GM18511 (cell line): ENCODE data around the gene PAQR5.
"Not testable (repeated sequence)": the region's sequence is repeated elsewhere in the genome, so short reads cannot be mapped to it uniquely, and the experiment has no call there.

Experiments
- ATAC-seq: cut with Tn5 transposase; IDR thresholded peaks from one replicate; pipeline ENCODE4 v1.9.1; 2021; ENCODE audit warnings: mild to moderate bottlenecking, moderate library complexity; ENCODE audit not compliant: unreplicated experiment

PAQR5 gene, protein sequence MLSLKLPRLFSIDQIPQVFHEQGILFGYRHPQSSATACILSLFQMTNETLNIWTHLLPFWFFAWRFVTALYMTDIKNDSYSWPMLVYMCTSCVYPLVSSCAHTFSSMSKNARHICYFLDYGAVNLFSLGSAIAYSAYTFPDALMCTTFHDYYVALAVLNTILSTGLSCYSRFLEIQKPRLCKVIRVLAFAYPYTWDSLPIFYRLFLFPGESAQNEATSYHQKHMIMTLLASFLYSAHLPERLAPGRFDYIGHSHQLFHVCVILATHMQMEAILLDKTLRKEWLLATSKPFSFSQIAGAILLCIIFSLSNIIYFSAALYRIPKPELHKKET

DNA sequence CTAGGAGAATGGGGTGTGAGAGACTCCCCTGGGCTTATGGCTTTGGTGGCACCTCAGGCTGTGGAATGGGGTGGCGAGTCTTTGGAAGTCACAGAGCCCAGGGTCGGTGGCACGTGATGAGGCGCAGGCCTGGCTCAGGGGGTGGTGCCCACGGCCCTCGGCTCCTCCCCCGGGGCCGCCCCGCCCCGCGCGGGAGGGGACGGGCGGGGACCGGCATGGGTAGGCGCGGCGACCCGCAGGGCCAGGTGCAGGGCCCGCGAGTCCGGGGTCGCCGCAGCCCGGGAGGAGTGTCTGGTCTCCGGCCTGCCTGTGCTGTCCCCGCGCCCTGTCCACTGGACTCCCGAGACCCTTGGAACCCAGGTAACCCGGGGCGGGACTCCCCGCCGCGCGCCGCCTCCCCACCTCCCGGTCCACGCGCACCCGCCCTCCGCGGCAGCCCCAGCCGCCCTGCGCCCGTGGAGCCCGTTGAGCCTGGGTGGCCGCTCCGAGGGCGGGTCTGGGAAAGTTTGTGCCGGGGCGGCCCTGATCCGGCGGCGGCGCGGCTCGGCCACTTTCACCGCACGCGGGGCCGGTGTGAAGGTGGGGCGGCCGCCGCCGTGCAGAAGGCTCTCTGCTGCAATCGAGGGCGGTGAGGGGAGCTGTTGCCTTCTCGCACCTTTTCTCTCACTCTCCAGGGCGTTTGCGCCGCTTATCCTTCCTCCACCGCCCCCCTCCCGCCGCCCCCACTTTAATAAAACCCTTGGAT lies at the start of gene PAQR5:
Gene PAQR5, plus strand, starts transcription at position 216 of the 745 bp plus-strand sequence. CDS start 61,169 bp downstream, outside the sequence.
- no peak for ATAC-seq

DNA sequence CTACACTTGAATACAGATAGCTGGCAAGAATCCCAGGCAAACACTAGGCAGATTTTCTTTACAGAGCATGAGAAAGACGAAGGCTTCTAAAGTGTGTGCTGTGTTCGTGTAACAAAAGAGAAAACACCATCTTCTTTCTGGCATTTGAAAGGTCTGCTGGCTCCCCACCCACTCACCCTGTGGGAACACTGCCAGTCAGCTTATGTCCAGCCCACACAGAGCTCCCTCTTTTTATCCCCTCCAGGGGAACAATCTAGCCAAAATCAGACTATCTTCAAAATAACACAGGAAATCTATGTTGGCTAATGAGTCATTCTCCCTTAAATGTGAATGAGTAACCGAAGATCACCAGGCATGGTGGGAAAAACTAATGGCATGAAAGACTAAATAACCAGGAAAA lies 45.6 kb upstream of the PAQR5 start:
- ATAC-seq: no peak

DNA sequence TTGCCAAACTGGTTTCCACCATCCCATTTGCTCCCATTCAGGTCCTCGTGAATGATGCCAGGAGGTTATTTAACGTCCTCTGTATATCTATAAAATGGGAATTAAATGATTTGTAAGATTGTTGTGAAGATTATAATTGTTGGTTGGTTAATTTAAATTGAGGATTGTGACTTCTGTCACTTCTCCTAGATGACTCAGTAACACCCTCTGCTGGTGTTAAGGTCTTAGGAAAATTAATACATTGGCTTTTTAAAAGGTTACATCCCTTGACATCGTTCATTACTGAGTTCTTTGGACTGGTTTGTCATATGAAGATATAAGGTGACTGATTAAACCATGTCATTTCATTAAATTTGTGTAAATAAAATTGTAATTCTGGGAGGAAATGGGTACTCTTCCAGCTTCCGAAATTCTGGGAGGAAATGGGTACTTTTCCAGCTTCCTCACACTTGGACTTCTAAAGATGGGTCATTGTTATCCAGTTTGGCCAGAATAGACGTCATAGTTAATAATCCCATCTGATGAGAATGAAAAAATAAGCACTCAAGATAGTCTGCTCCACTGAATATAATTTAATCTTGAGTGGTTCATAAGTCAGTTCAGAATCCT lies 33.3 kb upstream of the PAQR5 start:
- ATAC-seq: no peak

DNA sequence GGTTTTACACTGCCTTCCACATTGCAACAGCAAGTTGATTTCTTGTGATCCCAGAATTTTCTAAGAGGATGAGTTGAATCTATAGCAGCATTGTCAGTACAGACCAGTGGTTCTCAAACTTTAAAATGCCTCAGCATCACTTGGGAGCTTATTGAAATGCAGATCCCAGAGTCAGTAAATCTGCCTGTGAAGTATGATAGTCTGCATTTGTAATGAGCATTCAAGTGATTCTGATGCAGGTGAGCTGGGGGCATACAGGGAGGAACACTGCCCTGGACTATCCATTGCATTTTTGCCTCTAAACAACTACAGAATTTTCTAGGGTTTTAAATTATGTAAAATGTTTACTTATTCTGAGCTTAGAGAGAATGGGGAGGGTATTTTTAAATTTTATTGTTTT lies 27.5 kb upstream of the PAQR5 start:
- ATAC-seq: no peak

DNA sequence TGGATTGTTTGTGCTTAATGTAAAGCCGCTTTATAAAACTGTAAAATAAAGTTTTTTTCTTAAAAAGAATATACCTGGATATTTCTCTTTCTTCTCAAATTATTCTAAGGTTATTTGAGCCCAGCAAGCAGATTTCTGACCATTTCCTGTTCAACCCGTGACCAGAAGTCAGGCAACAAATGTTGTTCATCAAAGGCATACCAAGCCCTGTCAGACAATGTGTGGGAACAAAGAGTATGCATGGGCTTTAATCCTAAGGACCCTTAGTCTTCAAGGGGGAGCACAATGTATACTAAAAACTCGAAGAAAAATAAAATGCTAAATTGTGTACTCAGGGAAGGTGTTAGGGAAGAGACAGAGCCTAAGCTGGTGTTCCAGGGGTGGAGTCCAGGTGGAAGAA lies 26.6 kb upstream of the PAQR5 start:
- no peak for ATAC-seq

DNA sequence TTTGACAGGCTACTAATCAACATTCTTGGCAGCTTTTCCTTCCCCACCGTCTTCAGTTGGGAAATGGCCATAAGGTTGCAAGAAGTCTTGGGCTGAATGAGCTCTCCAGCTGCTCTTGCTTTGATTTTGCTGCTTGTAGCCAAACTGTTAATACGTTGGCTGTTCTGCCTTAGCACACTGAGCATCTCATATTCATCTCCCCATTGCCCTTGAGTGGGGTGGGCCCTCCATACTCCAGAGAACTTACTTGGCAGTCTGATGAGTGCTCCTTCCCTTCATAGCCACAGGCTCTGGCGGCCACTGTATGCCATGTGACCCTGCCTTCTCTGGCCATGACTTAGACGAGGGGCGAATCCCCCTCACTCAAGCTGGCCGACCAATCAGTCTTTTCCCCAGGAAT lies 25.8 kb upstream of the PAQR5 start:
- ATAC-seq: no peak

DNA sequence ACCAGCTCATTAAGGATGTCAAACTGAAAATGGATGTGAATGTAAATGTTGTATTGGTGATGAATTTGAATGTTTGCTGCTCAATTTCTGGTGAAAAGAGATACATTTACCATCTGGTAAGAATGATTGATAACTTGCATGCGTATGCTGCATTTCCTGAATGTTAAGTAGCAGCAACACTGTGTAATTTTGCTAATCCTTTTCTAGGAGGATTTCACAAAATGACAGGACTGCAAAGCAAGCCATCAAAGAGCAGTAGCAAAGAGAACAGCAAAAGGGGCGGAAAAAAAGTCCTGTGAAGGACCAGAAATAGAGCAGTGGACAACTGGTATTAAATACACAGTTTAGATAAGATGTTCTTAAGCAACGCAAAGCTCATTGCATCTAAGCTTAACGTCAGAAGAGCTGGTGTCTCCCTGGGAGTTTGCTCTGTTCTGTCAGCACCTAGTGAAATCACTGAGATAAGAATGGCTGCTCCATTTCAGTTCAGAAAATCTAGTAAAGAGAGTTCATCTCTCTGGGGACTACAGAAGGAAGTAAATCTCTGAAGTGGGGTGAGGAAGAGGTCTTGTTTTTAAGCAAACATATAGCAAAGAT lies 23.5 kb upstream of the PAQR5 start:
- no peak for ATAC-seq

DNA sequence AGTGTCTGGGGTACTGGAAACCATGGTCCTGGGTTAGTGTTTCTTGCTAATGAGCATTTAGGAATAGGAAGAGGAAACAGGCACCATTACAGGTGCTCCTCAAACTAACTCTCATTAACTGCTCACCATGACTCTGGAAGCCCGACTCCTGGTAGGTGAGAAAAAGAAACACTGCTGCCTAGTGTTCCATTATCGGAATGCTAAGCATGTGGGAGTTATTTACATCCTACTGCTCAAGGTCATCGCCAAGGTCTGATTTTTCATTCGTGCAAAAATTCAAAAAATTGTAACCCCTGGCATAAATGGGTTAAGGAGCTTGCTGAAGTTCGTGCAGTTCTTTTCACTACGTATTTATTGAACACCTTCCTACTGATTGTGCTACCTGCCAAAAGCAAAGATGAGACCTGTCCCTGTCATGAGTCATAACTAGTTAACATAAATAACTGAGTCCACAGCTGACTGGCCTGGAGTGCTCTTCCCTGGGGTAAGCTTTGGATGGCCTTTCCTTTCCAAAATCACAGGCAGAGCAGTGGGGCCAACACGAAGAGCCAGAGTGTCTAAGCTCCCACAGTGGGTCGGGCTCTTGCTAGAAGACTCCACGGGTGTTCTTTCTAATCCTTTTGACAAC lies 22.7 kb upstream of the PAQR5 start:
- no peak for ATAC-seq

DNA sequence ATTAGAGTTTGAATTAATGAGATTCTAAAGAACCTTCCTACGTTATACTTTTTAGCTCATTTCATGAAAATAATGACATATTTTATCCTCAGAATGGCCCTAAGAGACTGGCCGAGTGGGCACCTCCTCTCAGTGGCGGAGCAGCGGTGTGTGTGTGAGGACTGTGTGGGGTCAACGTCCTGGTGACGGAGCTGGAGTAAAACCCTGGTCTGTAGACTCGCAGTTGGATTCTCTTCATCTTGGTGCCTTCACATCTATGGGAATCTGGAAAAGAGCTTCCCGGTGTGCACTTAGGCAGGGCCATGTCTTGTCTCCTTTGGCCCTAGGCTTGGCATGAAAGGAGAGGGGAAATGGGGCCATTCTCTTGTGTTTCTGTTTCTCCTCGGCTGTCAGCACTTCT lies 21.4 kb upstream of the PAQR5 start:
- ATAC-seq: no peak

DNA sequence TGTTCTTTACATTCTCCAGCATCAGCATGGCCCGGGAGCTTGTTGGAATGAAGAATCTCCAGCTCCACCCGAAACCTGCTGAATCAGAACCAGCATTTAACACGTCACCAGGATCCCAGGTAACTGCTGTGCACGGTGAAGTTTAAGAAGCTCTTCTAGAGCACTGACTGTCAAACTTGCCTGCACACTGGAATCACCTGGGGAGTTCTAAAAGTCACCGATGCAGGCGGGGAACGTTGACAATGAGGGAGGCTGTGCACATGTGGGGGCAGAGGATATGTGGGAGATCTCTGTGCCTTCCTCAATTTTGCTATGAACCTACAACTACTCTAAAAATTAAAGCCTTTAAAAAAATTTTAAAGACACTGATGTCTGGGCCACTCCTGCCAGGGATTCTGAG lies 19.1 kb upstream of the PAQR5 start:
- no peak for ATAC-seq

DNA sequence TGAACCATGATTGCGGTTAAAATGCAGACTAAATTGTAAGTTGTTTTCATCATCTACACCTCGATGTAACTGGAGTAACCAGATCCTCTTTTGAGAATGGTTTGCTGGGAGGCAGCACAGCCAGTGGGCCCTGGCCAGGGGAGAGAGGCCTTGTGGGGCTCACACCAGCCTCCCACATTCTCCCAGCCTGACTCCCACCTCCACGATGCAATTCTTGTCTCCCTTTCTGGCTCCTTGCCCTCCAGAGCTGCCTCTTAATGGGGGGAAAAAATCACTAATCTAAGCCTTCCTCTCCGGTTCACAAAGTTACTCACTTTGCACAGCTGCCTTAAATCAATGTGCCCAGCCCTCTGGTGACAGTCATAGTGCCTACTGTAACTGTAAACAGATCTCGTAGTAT lies 17.9 kb upstream of the PAQR5 start:
- no peak for ATAC-seq

DNA sequence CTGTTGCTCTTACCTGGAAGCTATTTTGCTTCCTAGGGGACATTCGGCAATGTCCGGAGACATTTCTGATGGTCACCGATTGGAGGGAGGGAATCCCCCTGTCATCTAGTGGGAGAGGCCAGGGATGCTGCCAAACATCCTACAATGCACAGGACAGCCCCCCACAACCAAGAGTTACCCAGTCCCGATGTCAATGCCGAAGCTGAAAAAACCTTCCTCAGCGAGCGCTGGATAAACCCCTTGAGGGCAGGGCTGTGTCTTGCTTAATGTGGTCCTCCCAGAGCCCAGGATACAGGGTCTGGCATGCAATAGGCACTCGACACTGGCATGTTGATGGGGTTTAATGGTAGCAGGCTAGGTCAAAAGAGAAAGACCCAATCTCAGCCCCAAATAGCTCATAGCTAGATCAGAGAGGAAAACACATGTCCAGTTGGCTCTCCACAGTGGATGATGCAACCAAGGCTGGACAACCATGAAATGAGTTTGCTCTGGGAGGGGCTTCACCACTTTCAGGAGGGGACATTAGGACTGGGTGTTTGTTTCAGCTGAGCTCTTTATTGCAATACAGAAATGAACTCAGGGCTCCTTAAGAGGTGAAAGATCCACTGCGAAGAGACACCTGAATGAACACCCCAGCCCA lies 16.5 kb upstream of the PAQR5 start:
- ATAC-seq: no peak

DNA sequence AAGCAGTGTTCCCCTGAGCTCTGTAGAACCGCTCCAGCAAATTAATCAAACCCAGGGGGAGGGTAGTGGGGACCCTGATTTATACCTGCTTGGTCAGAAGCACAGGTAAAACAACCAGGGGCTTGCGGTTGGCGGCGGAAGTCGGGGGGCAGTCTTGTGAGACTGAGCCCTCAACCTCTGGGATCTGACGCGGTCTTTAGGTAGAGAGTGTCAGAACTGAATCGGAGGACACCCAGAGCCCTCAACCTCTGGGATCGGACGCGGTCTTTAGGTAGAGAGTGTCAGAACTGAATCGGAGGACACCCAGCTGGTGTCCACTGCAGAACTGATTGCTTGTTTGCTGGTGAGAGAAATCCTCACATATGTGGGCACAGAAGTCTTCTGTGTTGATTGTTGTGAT lies 12.9 kb upstream of the PAQR5 start:
- ATAC-seq: no peak

DNA sequence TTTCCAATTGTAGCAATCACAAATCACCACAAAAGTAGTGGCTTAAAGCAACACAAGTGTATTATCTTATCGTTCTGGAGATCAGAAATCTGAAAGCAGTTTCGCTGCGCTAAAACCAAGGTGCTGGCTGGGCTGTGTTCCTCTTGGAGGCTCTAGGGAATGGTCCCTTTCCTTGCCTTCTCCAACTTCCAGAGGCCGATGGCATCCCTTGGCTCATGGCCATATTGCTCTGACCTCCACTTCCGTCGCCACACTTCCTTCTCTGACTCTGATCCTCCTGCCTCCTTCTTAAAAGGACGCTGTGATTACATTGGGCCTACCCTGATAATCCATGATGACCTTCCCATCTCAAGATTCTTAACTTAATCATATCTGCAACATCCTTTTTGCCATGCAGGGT lies 10.7 kb upstream of the PAQR5 start:
- ATAC-seq: no peak

DNA sequence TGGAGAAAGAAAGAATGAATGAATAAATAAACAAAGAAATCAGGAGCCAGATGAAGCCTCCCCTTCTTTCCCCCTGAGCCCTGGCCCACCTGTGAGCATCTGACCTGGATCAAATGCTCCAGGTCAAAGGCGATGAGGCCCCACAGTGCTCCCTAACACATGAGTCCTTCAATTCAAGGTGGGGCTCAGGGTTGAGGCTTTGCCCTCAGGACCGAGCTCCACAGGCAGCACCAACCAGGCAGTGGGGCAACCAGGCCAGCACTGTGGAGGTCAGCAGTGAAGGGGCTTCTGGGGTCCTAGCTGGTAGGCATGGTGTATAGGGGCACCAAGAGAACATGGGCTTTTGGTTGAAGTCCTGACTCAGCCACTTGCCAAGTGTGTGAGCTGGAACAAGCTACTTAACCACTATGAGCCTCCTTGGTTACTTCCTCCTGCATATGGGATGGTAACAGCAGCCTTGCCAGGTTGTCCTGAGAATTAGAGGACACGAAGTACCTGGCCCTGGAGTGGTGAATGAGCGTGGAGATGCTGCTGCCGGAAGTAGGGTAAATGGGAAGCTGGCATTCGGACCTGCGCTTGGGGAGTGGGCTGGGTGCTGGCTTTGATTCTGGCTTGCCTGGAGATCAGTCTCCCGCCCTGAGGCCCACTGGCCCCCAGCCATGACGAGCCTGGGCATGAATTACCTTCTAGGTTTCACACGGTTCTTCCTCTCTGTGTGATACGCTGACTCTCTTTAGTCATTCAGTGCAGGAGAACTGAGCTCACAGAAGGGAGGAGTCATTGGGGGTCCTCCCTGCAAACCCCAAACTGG lies 10.0 kb upstream of the PAQR5 start:
- ATAC-seq: no peak

DNA sequence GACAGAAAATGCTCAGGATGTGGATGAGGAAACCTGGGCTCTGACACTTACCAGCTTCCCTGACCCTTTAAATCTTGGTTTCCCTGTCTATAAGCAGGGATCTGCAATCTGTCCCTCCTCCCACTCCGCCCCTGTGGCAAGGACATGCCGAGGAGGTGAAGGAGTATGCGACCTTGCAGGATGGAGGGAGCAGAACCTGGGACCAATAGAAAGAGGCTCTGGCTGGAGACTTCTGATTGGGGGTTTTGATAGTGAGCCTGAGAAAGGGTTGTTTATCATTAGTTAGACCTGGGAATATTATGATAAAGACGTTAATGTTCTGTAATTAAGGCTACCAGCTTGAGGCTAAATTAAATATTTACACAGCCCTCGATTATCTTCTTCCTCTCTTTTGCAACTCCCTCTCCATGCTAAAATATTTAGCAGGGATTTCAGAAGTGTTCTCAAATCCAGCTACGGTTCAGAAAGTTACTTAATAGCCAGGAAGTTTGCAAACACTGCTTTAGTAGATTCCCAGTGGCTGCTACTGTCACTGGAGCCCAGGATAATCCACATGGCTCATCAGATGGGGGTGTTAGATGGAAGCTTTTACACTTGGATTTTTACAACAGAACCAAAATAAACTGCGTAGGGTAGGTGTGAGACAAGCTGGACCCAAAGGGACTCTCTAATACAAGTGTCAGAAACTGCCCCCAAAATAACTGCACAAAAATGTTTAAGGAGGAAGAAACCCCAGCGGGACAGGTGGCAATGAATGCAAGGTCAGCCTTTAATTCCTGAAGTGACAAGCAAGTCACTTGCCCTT lies 9.2 kb upstream of the PAQR5 start:
- ATAC-seq: no peak

DNA sequence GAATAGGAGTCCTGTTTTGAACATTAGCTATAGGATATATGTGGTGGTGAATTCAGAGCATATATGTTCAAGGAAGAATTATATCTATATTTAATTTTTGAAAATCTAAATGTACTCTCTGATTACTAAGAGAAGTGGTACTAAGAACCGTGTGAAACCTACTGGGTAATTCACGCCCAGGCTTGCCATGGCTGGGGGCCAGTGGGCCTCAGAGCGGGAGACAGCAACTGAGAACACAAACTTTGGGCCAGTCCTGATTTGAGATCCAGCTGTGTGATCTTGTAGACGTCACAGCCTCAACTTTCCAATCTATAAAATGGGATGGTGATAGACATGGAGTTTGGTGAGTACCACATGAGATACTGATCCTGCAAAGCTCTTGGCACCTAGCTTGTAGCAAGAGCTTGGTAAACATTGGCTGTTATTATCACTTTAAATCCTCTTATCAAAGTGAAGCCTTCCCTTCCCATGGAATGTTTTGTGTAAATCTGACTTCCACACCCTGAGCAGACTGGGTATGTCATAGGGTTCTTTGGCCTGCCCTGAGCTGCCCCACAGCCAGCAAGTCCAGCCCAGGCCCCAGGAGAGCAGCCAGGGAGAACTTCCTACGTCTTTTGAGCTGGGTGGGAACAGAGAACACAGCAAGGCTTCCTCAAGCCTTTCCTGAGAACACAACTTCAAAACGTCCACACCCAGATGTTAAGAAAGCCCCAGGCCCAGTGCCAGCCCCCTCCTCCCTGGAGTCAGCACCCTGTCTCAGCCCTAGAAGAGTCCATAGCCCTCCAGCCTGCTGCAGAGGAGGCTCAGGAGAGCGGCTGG lies 8.2 kb upstream of the PAQR5 start:
- ATAC-seq: no peak

DNA sequence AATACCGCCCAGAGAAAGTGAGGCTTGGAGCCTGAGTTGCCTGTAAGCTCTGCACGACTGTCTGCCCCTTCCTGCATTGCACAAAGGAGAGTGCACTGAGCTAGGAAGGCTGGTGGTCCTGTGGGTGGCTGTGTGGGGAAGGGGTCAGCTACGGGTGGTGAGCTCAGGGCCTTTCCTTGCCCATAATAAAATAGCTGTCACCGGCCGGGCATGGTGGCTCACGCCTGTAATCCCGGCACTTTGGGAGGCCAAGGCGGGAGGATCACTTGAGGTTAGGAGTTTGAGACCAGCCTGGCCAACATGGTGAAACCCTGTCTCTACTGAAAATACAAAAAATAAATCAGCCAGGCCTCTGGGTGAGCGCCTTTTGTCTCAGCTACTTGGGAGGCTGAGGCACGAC lies 7.1 kb upstream of the PAQR5 start:
- not testable (repeated sequence) for ATAC-seq
